ELF-1 (cell line): ENCODE data around the gene RASA2.

Source experiments
- DNase-seq: peaks from one replicate; pipeline ENCODE4 v3.0.0-alpha.2; 2016; ENCODE audit warnings: low read depth, low spot score

RASA2 gene, protein sequence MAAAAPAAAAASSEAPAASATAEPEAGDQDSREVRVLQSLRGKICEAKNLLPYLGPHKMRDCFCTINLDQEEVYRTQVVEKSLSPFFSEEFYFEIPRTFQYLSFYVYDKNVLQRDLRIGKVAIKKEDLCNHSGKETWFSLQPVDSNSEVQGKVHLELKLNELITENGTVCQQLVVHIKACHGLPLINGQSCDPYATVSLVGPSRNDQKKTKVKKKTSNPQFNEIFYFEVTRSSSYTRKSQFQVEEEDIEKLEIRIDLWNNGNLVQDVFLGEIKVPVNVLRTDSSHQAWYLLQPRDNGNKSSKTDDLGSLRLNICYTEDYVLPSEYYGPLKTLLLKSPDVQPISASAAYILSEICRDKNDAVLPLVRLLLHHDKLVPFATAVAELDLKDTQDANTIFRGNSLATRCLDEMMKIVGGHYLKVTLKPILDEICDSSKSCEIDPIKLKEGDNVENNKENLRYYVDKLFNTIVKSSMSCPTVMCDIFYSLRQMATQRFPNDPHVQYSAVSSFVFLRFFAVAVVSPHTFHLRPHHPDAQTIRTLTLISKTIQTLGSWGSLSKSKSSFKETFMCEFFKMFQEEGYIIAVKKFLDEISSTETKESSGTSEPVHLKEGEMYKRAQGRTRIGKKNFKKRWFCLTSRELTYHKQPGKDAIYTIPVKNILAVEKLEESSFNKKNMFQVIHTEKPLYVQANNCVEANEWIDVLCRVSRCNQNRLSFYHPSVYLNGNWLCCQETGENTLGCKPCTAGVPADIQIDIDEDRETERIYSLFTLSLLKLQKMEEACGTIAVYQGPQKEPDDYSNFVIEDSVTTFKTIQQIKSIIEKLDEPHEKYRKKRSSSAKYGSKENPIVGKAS

DNA sequence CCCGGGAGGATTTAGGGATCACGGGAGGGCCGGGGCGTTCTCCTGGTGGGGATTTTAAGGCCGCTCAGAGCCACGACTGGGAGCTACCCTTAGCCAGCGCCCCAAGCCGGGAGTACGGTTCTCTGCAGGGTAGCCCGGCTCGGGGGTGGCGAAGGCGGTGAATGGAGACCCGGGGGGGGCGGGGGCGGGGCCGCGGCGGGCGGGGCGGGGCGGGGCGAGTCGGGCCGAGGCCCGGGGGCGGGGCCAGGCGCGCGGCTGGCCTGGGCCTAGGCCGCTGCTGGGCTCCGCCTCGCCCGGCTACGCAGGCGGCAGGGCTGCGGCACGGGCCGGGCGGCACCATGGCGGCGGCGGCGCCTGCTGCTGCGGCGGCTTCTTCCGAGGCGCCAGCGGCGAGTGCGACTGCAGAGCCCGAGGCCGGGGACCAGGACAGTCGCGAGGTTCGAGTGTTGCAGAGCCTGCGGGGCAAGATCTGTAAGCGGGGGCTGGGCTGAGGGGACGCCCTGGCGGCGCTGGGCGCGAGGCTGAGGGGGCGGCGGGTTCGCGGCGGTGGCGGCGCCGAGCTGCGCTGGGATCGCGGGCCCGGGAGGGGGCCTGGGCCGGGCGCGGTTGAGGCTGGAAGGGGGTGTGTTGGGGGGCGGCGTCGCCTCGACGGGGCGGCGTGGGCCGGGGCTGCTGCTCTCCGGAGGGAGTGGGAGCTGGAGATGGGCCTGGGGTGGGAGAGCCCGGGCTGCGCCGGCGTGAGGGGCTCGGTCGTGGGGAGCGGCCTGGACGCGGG is at the start of gene RASA2:
RASA2 (plus strand) TSS at position 282 of the 775 bp plus-strand sequence; CDS start at position 339, 57 bp downstream.
- peak; percentile 60 for DNase-seq

DNA sequence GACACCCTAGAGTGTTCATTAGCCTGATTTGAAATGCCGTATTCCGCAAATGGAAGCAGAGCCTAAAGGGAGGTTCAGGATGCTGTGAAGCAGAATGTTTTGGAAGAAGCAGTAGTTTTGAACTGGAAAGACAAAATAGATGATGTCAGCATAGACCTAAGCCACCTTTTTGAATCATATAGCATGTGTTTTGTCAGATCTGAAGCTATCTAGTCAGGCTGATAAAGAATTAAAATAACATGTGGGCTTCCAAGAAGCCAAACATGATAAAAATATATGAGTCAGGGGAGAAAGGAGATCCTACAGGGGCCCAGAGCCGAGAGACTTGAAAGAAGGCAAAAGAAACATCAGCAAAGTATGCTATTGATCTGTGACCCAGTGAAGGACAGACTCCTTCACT is 47.2 kb upstream of the RASA2 start:
- DNase-seq: no peak

GRCh38 chr3:141440942-141441341 is 45.9 kb upstream of the RASA2 start:
- no peak for DNase-seq

DNA sequence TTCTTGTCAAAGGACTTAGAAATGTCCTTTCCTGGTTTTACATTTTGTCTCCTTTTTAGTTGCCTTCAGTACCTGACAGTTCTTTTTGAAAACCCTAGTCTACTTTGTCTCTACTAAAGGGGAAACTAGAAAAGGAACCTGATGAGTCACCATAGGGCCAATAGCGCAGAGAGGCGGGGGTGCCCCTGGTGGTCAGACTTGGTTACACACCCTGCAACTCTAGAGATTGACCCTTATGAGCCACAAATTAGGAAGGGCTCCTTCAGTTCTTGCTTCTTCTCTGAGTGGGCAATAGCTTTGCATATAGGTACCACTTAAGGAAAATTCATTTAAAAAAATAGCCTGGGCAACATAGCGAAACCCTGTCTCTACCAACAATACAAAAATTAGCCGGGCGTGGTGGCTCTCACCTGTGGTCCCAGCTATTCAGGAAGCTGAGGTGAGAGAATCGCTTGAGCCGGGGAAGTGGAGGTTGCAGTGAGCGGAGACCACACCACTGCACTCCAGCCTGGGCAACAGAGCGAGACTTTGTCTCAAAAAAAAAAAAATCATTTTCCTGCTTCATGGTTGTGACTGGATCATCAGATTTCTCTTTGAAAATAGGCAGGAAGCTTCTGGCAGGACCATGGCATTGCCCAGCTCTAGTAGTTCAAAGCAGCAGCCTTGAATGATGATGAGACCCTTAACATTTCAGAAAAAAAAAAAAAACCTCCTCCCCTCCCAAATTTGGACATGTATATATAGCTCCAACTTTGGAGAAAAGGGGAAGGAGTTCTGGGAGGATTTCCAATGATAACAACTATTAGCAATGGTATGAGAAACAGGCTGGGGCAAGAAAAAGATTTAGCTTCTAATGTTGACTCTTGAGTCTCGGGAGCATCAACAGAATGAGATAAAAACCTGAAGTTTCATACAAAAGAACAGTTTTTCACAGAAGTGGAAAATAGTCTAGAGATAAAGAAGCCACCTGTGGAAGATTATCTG is 45.2 kb upstream of the RASA2 start:
- DNase-seq: peak; percentile 84

- no peak for DNase-seq
Observed at GRCh38 chr3:141442446-141442845, 44.4 kb upstream of the RASA2 start.

GRCh38 chr3:141442914-141443313 is 43.9 kb upstream of the RASA2 start:
- DNase-seq: no peak

DNA sequence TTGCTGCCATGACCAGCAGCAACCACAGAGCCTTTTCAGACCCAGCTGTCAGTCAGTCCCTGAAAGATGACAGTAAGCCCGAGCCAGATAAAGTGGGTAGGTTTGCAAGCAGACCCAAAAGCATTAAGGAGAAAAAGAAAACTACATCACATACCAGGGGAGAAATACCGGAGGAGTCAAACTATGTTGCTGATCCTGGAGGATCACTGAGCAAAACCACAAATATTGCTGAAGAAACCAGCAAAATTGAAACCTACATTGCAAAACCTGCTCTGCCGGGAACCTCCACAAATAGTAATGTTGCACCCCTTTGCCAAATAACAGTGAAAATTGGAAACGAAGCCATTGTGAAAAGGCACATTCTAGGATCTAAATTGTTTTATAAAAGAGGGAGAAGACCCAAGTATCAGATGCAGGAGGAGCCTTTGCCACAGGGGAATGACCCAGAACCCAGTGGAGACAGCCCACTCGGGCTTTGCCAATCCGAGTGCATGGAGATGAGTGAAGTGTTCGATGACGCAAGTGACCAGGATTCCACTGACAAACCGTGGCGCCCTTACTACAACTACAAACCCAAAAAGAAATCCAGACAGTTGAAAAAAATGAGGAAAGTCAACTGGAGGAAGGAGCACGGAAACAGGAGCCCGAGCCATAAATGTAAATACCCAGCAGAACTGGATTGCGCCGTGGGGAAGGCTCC is 42.1 kb upstream of the RASA2 start:
- no peak for DNase-seq

DNA sequence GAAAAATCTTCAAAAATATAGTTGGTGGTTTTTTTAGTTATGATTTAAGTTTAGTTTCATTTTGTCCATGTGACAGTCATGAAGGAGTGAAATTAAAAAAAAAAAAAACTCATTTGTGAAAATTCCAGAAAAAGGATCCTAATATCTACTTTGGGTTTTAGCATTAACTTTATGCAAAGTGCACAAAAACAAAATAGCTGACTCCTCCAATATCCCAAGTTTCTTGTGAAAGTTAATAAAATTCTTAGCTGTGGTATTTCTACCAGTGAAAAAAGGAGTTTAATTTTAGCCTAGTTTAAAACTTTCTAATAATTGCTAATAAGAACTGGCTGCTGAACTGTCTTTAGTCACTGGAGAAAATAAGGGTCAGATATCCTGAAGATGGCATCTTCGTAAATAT is 40.8 kb upstream of the RASA2 start:
- no peak for DNase-seq

DNA sequence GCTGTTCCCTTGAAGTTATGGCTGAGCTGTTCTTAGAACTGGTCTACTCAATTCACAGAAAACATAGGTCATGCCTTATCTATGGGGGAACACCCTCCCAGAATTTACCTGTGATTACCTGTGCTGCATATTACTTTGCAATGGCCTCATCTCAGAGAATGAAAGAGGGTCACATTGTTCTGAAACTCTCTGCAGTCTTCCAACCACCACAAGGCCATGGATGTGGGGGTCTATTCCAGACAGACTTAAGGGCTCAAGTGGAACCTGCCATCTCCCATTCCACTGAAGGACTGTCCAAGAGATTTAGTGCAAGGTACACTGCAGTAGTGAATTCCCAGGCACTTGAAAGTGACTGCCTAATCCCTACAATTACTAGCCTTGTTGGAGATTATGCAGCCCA is 40.1 kb upstream of the RASA2 start:
- DNase-seq: no peak

DNA sequence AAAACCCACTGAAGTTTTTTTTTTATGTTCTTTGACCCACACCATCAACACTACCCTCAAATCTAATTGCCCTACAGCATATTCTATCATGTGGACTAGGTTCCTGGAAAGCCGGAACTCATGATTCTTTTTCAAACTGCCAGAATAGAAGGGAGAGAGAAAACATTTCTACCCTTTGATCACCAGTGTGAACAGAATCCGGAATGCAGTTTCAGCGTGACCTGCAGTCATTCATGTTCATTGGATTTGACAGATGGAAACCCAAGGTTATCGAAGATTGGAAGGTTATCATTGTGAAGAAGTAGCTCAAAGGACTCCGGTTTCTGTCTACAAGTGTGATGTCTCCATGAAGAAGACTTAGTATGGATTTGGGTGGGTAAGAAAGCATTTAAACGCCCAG is 39.4 kb upstream of the RASA2 start:
- no peak for DNase-seq

DNA sequence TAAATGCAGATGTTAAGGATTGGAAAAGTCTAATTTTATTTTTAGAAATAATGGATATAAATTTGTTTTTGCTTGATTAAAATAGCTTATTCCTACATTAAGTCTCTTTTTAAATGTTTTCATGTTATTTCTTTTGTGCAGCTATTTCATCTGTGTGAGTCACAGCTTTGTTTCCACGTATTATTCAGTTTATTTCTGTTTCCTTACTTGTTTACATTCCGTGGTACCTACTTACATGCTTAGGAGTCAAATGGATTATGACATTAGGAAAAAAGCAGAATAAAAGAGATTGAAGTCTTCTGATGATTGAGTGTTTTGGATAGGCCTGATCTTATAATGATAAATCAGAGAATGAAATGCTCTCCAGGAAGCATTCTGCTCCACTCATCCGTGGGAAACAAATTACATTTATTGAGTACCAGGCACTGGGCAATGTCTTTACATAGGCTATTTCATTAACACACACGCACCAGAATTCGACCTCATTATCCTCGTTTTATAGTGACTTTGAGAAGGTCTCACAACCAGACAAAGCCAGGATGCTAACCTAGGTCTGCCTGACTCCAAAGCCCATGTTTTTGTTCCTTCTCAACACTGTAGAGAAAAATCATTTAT is 38.1 kb upstream of the RASA2 start:
- DNase-seq: no peak

GRCh38 chr3:141449424-141449823 is 37.4 kb upstream of the RASA2 start:
- no peak for DNase-seq

GRCh38 chr3:141450727-141451375 is 36.0 kb upstream of the RASA2 start:
- DNase-seq: no peak

- peak; percentile 25 for DNase-seq
Observed at GRCh38 chr3:141452045-141452444, 34.8 kb upstream of the RASA2 start.

DNA sequence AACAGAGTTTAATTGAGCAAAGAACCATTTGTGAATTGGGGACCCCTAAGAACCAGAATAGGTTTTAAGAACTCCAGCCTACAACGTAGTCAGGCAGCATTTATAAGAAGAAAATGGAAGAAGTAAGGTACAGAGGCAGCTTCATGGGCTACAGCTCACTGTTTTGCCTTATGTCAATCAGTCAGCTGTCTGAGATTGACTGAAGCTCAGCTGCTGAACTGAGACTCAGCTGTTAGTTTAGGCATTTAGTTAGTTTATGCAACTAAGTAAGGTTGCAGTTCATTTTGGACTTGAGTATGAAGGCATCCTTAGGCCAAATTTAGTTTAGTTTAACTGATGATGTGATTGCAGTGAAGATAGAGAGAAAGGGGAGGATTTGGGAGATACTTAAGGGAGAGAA is 34.1 kb upstream of the RASA2 start:
- DNase-seq: no peak

DNA sequence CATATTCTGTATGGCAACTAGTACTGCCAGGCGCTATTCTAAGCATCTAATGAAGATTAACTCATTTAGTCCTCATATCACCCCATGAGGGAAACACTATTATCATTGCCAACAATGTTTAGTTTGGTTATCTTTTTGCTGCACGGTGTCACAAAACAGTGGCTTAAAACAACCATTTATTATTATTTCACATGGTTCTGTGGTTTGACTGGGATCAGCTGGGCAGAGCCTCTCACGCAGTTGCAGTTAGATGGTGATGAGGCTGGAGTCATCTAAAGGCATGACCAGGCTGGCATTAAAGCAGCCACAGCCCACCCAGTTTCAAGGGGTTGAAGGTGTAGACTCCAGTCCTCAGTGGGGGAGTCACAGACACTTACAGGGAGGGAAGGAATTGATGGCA is 32.8 kb upstream of the RASA2 start:
- no peak for DNase-seq

- peak; percentile 65 for DNase-seq
Observed at GRCh38 chr3:141454906-141455602, 31.8 kb upstream of the RASA2 start.

DNA sequence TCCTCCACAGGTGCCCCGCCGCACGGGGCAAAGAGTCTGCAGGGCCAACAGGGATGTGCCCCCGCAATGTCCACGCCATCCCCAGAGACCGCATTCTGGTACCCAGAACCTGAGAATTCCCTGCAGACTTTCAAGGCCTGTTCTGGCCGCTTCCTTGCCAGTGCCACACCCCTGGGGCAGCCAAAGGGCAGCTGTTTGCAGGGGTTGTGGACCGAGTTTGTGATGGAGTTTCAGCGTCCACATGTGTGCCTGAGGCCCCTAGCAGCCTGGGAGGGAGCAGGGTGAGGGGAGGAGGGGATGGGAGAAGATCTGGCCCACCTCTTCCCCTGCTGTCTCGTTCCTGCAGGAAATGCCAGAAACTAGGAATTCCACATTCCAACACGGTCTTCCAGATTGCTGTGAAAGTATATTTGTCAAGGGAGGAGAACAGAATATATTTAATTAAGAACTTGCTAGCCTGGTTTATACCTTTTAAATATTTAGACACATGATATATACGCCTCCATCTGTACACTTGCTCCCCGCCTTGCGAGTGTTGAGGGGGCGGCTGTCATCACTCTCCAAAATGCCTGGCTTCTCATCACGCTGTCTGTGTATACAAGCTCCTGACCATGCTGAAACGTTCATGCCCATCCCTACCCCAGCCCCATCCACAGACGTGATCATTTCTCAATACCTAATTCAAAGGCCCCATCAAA is 31.1 kb upstream of the RASA2 start:
- DNase-seq: peak; percentile 23
